IMR-90 (cell line): ENCODE results near the gene CAMK4. TPM values are rescaled to one million over a fixed set of nuclear protein-coding genes. Genes with fewer than 3 reads are reported as not detected.

Experiments
- ATAC-seq: fragments of 200-7000 bp; cut with Tn5 transposase; 2 replicates; pipeline ENCODE4 v1.9.1; 2020; ENCODE audit warnings: low read depth, mild to moderate bottlenecking, moderate library complexity
- BruUV-seq: library from RNA; stranded (reverse); fragments of 400-500 nt; replicated peaks from 2 replicates; lab custom pipeline; 2021; lab: Mats Ljungman, UMichigan
- CTCF ChIA-PET: fragments of 300-600 bp; formaldehyde crosslinking; extraction: SDS; loops from one replicate; lab custom pipeline; 2021; ENCODE audit warnings: antibody characterized with exemption; lab: Yijun Ruan, JAX
- POLR2A ChIA-PET: fragments of 300-600 bp; sonication (Branson Sonifier 250); formaldehyde crosslinking; loops from one replicate; lab custom pipeline; 2022; ENCODE audit warnings: antibody characterized with exemption; ENCODE audit not compliant: unreplicated experiment; lab: Charles Lee
- DNase-seq: peaks from one replicate; pipeline ENCODE4 v3.0.0; 2013
- H2AFZ ChIP-seq: replicated peaks from 2 replicates; pipeline ENCODE3; 2013; ENCODE audit warnings: low read length, mild to moderate bottlenecking; ENCODE audit not compliant: poor library complexity
- H2AK5ac ChIP-seq: 2 replicates; pipeline ENCODE4 v1.6.1; 2013; ENCODE audit warnings: low read depth, low read length, inconsistent platforms
- H2AK9ac ChIP-seq: replicated peaks from 2 replicates; pipeline ENCODE3; 2013; ENCODE audit warnings: mild to moderate bottlenecking, low read depth, low read length, moderate library complexity; ENCODE audit not compliant: poor library complexity
- H2BK120ac ChIP-seq: 2 replicates; pipeline ENCODE4 v1.6.1; 2013; ENCODE audit warnings: low read depth, low read length, inconsistent platforms
- H2BK15ac ChIP-seq: 3 replicates; pipeline ENCODE4 v1.6.1; 2013; ENCODE audit warnings: low read depth, low read length, inconsistent platforms
- H2BK20ac ChIP-seq: 2 replicates; pipeline ENCODE4 v1.6.1; 2013; ENCODE audit warnings: low read depth, mild to moderate bottlenecking, inconsistent platforms, low read length, moderate library complexity
- H2BK5ac ChIP-seq: 2 replicates; pipeline ENCODE4 v1.6.1; 2013; ENCODE audit warnings: mild to moderate bottlenecking, low read depth, low read length, inconsistent platforms; ENCODE audit not compliant: poor library complexity, severe bottlenecking
- H3K14ac ChIP-seq: replicated peaks from 2 replicates; pipeline ENCODE4 v1.6.1; 2013; ENCODE audit warnings: low read depth, low read length, inconsistent platforms
- H3K18ac ChIP-seq: 2 replicates; pipeline ENCODE4 v1.6.1; 2013; ENCODE audit warnings: low read depth, low read length, control low read depth
- H3K23ac ChIP-seq: 2 replicates; pipeline ENCODE4 v1.6.1; 2013; ENCODE audit warnings: low read depth, low read length, inconsistent platforms
- H3K27ac ChIP-seq: 2 replicates; pipeline ENCODE4 v1.5.1; 2013; ENCODE audit warnings: mild to moderate bottlenecking, control low read depth, low read length; ENCODE audit not compliant: insufficient read depth
- H3K27me3 ChIP-seq: 2 replicates; pipeline ENCODE4 v1.6.1; 2013; ENCODE audit warnings: low read length; ENCODE audit not compliant: control insufficient read depth, insufficient read depth
- H3K36me3 ChIP-seq: 2 replicates; pipeline ENCODE4 v1.6.1; 2013; ENCODE audit warnings: low read length, mixed read lengths; ENCODE audit not compliant: control insufficient read depth, insufficient read depth
- H3K4ac ChIP-seq: 2 replicates; pipeline ENCODE4 v1.6.1; 2013; ENCODE audit warnings: low read depth, low read length, inconsistent platforms
- H3K4me1 ChIP-seq: 2 replicates; pipeline ENCODE4 v1.6.1; 2013; ENCODE audit warnings: low read length, mixed read lengths; ENCODE audit not compliant: control insufficient read depth, insufficient read depth
- H3K4me2 ChIP-seq: 2 replicates; pipeline ENCODE4 v1.6.1; 2013; ENCODE audit warnings: low read depth, mild to moderate bottlenecking, control low read depth, low read length, moderate library complexity
- H3K4me3 ChIP-seq: 2 replicates; pipeline ENCODE4 v1.5.1; 2013; ENCODE audit warnings: low read depth, mild to moderate bottlenecking, control low read depth, low read length, moderate library complexity; ENCODE audit not compliant: insufficient read depth
- H3K56ac ChIP-seq: 2 replicates; pipeline ENCODE4 v1.6.1; 2013; ENCODE audit warnings: low read length, inconsistent platforms; ENCODE audit not compliant: insufficient read depth; ENCODE audit errors: extremely low read depth
- H3K79me1 ChIP-seq, 2 experiments: 2 replicates each; pipeline ENCODE4 v1.6.1; 2013; ENCODE audit warnings: low read length in 2 of 2, inconsistent platforms in 1 of 2, low read depth in 1 of 2
- H3K9ac ChIP-seq: 2 replicates; pipeline ENCODE4 v1.6.1; 2013; ENCODE audit warnings: low read depth, low read length, control low read depth
- H3K9me1 ChIP-seq: 2 replicates; pipeline ENCODE4 v1.6.1; 2013; ENCODE audit warnings: low read length, inconsistent platforms; ENCODE audit not compliant: insufficient read depth
- H3K9me3 ChIP-seq: 2 replicates; pipeline ENCODE4 v1.6.1; 2013; ENCODE audit warnings: low read length; ENCODE audit not compliant: control insufficient read depth, insufficient read depth
- H4K20me1 ChIP-seq: 2 replicates; pipeline ENCODE4 v1.6.1; 2013; ENCODE audit warnings: low read length, inconsistent platforms; ENCODE audit not compliant: insufficient read depth
- H4K5ac ChIP-seq: 2 replicates; pipeline ENCODE4 v1.6.1; 2013; ENCODE audit warnings: mild to moderate bottlenecking, low read depth, low read length, control low read depth
- H4K8ac ChIP-seq, 2 experiments: 2 replicates each; pipeline ENCODE4 v1.6.1; 2013; ENCODE audit warnings: low read depth in 2 of 2, low read length in 2 of 2, control low read depth in 1 of 2, inconsistent platforms in 1 of 2
- H4K91ac ChIP-seq: 2 replicates; pipeline ENCODE4 v1.6.1; 2013; ENCODE audit warnings: low read depth, low read length, inconsistent platforms; ENCODE audit not compliant: insufficient read depth
- BHLHE40 ChIP-seq: fragments of 150-350 bp; IDR thresholded peaks from 2 replicates; pipeline ENCODE4 v1.6.1; 2016; ENCODE audit warnings: mild to moderate bottlenecking, low read depth, low read length
- CEBPB ChIP-seq: IDR thresholded peaks from 2 replicates; pipeline ENCODE4 v1.6.1; 2012; ENCODE audit warnings: low read depth, low read length, improper control_type of control experiment
- CHD1 ChIP-seq: IDR thresholded peaks from 2 replicates; pipeline ENCODE4 v1.6.1; 2012; ENCODE audit warnings: low read depth, low read length, improper control_type of control experiment
- MAFK ChIP-seq: IDR thresholded peaks from 2 replicates; pipeline ENCODE4 v1.6.1; 2012; ENCODE audit warnings: low read depth, low read length, improper control_type of control experiment
- NFE2L2 ChIP-seq: fragments of 150-350 bp; IDR thresholded peaks from 2 replicates; pipeline ENCODE4 v1.6.1; 2016; ENCODE audit warnings: low read depth, mild to moderate bottlenecking, low read length
- RCOR1 ChIP-seq: IDR thresholded peaks from 2 replicates; pipeline ENCODE4 v1.6.1; 2012; ENCODE audit warnings: mild to moderate bottlenecking, low read length, improper control_type of control experiment; ENCODE audit not compliant: insufficient replicate concordance
- SMC3 ChIP-seq: fragments of 150-350 bp; IDR thresholded peaks from 2 replicates; pipeline ENCODE4 v1.6.1; 2016; ENCODE audit warnings: low read depth, mild to moderate bottlenecking, antibody characterized with exemption, low read length, moderate library complexity
- WGBS, 2 experiments: methylation state at CpG; one replicate each; pipeline versions ENCODE4 v1.1.5 to v1.1.7; 2013; ENCODE audit warnings: missing lambda C conversion rate in 2 of 2; ENCODE audit not compliant: insufficient read length in 1 of 2; ENCODE audit errors: extremely low coverage in 2 of 2; 5-methylcytosine and 5-hydroxymethylcytosine counted together
- dilution Hi-C: fragments of 300-500 bp; cut with HindIII; formaldehyde crosslinking; loops from one replicate; pipeline ENCODE4 v1.14.3; 2018; ENCODE audit warnings: low sequenced_read_pairs; ENCODE audit not compliant: unreplicated experiment
- in situ Hi-C: fragments of 300-500 bp; cut with MboI; formaldehyde crosslinking; loops from 3 replicates; pipeline ENCODE4 v1.14.3; 2019; ENCODE audit warnings: low sequenced_read_pairs, inconsistent platforms, mixed read lengths
- intact Hi-C: fragments of 100-400 bp; cut with micrococcal nuclease; formaldehyde crosslinking; loops from 2 replicates; pipeline ENCODE4 v1.10.0; 2022
- polyA plus RNA-seq, 3 experiments: library from polyadenylated mRNA; depleted of rRNA; stranded (reverse); fragments of >200 nt; gene quantifications; 2 replicates each; pipeline ENCODE4 v1.2.3, GENCODE V29; 2012; ENCODE audit warnings: low replicate concordance in 1 of 3
- total RNA-seq: library from RNA; depleted of rRNA; stranded (reverse); fragments of >200 nt; gene quantifications from 2 replicates; pipeline ENCODE4 v1.2.3, GENCODE V29; 2012
- TF ChIP-seq, protein P1 (sequence below): fragments of 150-350 bp; IDR thresholded peaks from 2 replicates; pipeline ENCODE4 v1.6.1; 2016; ENCODE audit warnings: low read depth, mild to moderate bottlenecking, low read length, moderate library complexity, borderline replicate concordance
- TF ChIP-seq, protein P2 (sequence below): conservative IDR thresholded peaks from 2 replicates; pipeline ENCODE4 v1.5.1; 2012; ENCODE audit warnings: mild to moderate bottlenecking, low read depth, low read length, improper control_type of control experiment

CAMK4 gene
- total and polyA plus RNA-seq, 2 of the 4 experiments (the other 2 are of a cell fraction) = 3.7 to 4.8 TPM

DNA sequence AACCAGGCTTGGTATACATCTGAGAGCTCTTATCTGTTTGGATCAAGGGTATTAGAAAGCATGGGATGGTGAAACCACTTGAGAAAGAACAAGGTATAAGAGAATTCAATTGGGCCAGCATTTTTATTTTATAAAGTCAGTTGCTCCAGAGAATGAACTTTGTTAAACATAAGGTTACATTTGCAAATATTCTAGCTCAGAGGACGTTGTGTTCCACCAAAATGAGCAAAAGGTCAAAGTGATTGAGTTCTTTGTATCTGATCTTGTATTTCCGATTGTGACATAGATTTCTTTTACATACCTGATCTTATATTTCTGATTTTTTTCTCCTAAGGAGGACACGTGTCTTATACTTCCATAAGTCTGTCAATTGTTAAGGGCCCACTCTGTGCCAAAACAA is 296.7 kb downstream of the CAMK4 start:
- Histone ChIP-seq H3K27ac (no peak overlapping the region), H4K8ac (no peak overlapping the region), H3K27me3 (no peaks in the 10 kb centered on the region; the same call in 1 of the 2 replicates), H3K18ac (no peak overlapping the region), H2AK5ac (no peak overlapping the region), H4K5ac (no peak overlapping the region), H3K4me1 (no peaks in the 10 kb centered on the region), H2BK5ac (no peak overlapping the region), H3K4me3 (no peak overlapping the region), H3K9me1 (no peaks in the 10 kb centered on the region), H3K23ac (no peak overlapping the region), H3K9ac (no peak overlapping the region), H3K56ac (no peak overlapping the region), H4K20me1 (no peaks in the 10 kb centered on the region), H3K4ac (no peak overlapping the region), H3K79me1 (no peaks in the 10 kb centered on the region), H2AFZ (no peak overlapping the region), H4K91ac (no peak overlapping the region), H3K36me3 (no peaks in the 10 kb centered on the region), H3K4me2 (no peak overlapping the region), H3K9me3 (no peaks in the 10 kb centered on the region), H2BK20ac (no peak overlapping the region), H2BK120ac (no peak overlapping the region), H3K14ac (no peak overlapping the region), H2BK15ac (no peak overlapping the region), H2AK9ac (no peak overlapping the region)
- ChIA-PET CTCF (no interaction called here), POLR2A (no interaction called here)
- ATAC-seq (no peak), DNase-seq (no peak)
- BruUV-seq = no TSS peak
- TF ChIP-seq CEBPB (no peak), RCOR1 (no peak), SMC3 (no peak), BHLHE40 (no peak), NFE2L2 (no peak), MAFK (no peak), CHD1 (no peak)
- TF ChIP-seq, protein P1, sequence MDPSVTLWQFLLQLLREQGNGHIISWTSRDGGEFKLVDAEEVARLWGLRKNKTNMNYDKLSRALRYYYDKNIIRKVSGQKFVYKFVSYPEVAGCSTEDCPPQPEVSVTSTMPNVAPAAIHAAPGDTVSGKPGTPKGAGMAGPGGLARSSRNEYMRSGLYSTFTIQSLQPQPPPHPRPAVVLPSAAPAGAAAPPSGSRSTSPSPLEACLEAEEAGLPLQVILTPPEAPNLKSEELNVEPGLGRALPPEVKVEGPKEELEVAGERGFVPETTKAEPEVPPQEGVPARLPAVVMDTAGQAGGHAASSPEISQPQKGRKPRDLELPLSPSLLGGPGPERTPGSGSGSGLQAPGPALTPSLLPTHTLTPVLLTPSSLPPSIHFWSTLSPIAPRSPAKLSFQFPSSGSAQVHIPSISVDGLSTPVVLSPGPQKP = no peak
- TF ChIP-seq, protein P2, sequence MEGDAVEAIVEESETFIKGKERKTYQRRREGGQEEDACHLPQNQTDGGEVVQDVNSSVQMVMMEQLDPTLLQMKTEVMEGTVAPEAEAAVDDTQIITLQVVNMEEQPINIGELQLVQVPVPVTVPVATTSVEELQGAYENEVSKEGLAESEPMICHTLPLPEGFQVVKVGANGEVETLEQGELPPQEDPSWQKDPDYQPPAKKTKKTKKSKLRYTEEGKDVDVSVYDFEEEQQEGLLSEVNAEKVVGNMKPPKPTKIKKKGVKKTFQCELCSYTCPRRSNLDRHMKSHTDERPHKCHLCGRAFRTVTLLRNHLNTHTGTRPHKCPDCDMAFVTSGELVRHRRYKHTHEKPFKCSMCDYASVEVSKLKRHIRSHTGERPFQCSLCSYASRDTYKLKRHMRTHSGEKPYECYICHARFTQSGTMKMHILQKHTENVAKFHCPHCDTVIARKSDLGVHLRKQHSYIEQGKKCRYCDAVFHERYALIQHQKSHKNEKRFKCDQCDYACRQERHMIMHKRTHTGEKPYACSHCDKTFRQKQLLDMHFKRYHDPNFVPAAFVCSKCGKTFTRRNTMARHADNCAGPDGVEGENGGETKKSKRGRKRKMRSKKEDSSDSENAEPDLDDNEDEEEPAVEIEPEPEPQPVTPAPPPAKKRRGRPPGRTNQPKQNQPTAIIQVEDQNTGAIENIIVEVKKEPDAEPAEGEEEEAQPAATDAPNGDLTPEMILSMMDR = no peak
- in situ Hi-C loops = no loop called here
- dilution Hi-C loops = no loop called here
- intact Hi-C loops = no loop called here
- whole genome bisulfite sequencing, 2 experiments = 63% methylated on average over 1 of the region's 3 CpGs; no CpG with 5 or more reads in 1 of the 2 experiments
